Right hindlimb (tissue), 1 donor: ENCODE measurements around the gene PRSS1.

Source experiments
- DNase-seq: peaks from one replicate; pipeline ENCODE4 v3.0.0-alpha.2; 2018

The PRSS1 gene

DNA sequence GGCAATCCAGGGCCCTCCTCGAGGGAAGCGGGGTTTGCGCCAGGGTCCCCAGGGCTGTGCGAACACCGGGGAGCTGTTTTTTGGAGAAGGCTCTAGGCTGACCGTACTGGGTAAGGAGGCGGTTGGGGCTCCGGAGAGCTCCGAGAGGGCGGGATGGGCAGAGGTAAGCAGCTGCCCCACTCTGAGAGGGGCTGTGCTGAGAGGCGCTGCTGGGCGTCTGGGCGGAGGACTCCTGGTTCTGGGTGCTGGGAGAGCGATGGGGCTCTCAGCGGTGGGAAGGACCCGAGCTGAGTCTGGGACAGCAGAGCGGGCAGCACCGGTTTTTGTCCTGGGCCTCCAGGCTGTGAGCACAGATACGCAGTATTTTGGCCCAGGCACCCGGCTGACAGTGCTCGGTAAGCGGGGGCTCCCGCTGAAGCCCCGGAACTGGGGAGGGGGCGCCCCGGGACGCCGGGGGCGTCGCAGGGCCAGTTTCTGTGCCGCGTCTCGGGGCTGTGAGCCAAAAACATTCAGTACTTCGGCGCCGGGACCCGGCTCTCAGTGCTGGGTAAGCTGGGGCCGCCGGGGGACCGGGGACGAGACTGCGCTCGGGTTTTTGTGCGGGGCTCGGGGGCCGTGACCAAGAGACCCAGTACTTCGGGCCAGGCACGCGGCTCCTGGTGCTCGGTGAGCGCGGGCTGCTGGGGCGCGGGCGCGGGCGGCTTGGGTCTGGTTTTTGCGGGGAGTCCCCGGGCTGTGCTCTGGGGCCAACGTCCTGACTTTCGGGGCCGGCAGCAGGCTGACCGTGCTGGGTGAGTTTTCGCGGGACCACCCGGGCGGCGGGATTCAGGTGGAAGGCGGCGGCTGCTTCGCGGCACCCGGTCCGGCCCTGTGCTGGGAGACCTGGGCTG, 47.5 kb downstream of the PRSS1 start:
- DNase-seq: no peak

GRCh38 chr7:142797391-142798377, 48.4 kb downstream of the PRSS1 start:
- DNase-seq: no peak

- DNase-seq: no peak
Measured at GRCh38 chr7:142798451-142799436, 49.5 kb downstream of the PRSS1 start.

DNA sequence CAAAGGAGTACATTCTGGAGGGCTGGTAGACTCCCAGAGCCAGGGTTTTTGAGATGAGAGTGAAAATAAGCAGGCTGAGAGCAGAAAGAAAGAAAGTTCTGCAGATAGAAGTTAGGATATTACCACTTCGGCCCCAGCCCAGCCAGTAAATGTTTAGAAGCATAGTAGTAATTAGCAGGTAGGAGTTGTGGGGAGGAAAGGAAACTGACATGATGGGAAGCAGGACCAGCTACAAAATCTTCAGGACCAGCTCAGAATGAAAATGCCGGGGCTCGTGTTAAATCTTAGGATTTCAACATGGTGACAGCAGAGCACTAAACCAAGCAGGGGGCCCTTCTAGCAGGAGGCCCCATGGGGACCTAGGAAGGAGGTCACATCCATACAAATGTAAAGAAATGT, 50.2 kb downstream of the PRSS1 start:
- no peak for DNase-seq

DNA sequence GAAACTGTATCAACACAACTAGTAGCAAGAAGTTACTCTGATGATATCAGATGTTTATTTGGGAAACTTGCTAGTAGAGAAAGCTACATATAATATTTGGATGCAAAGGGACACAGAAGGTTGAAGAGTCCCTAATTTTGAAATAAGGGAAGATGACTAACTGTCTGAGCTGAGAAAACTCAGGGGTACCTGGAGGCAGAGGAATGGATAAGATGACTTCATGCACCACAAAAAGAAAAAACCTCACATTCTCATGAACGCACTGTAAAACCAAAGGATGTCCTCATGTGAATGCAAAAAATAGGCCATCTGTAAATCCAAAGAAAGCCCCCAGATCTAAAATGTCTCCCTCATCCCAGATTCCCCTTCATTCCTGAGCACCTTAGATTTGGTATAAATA, 50.8 kb downstream of the PRSS1 start:
- no peak for DNase-seq

- no peak for DNase-seq
Measured at GRCh38 chr7:142800699-142801260, 51.5 kb downstream of the PRSS1 start.

DNA sequence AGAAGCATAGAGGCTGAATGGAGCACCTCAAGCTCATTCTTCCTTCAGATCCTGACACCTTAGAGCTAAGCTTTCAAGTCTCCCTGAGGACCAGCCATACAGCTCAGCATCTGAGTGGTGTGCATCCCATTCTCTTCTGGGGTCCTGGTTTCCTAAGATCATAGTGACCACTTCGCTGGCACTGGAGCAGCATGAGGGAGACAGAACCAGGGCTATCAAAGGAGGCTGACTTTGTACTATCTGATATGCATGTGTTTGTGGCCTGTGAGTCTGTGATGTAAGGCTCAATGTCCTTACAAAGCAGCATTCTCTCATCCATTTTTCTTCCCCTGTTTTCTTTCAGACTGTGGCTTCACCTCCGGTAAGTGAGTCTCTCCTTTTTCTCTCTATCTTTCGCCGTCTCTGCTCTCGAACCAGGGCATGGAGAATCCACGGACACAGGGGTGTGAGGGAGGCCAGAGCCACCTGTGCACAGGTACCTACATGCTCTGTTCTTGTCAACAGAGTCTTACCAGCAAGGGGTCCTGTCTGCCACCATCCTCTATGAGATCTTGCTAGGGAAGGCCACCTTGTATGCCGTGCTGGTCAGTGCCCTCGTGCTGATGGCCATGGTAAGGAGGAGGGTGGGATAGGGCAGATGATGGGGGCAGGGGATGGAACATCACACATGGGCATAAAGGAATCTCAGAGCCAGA, 52.5 kb downstream of the PRSS1 start:
- DNase-seq: no peak

DNA sequence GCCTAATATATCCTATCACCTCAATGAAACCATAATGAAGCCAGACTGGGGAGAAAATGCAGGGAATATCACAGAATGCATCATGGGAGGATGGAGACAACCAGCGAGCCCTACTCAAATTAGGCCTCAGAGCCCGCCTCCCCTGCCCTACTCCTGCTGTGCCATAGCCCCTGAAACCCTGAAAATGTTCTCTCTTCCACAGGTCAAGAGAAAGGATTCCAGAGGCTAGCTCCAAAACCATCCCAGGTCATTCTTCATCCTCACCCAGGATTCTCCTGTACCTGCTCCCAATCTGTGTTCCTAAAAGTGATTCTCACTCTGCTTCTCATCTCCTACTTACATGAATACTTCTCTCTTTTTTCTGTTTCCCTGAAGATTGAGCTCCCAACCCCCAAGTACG, 53.0 kb downstream of the PRSS1 start:
- DNase-seq: no peak
